Lung (tissue), 12 donors: Measurements from ENCODE around the gene EZR. TPM values are rescaled to one million over a fixed set of nuclear protein-coding genes. Genes with fewer than 3 reads are reported as not detected.

Experiments
- ATAC-seq: fragments of 200-7000 bp; cut with Tn5 transposase; one replicate; pipeline ENCODE4 v1.9.1; 2020; ENCODE audit warnings: moderate number of reproducible peaks; ENCODE audit not compliant: insufficient read depth, low FRiP score
- DNase-seq, 3 donors: peaks; one replicate each; pipeline ENCODE4 v3.0.0-alpha.2; 2013 to 2017
- H3K27ac ChIP-seq, 2 donors: one replicate each; pipeline ENCODE4 v1.5.1; 2013; ENCODE audit warnings: mild to moderate bottlenecking in 2 of 2, moderate library complexity in 2 of 2, control low read depth in 1 of 2, inconsistent platforms in 1 of 2, low read depth in 1 of 2, low read length in 1 of 2
- H3K27me3 ChIP-seq, 3 donors: one replicate each; pipeline ENCODE4 v1.5.1; 2013; ENCODE audit warnings: low read length in 2 of 3; ENCODE audit not compliant: control insufficient read depth in 3 of 3, insufficient read depth in 3 of 3
- H3K36me3 ChIP-seq, 4 donors: one replicate each; pipeline ENCODE4 v1.5.1; 2013; ENCODE audit warnings: low read length in 4 of 4, mild to moderate bottlenecking in 1 of 4, moderate library complexity in 1 of 4; ENCODE audit not compliant: control insufficient read depth in 4 of 4, insufficient read depth in 4 of 4
- H3K4me1 ChIP-seq, 5 donors: one replicate each; pipeline ENCODE4 v1.5.1; 2013; ENCODE audit warnings: low read length in 5 of 5, mild to moderate bottlenecking in 2 of 5, moderate library complexity in 1 of 5; ENCODE audit not compliant: control insufficient read depth in 5 of 5, insufficient read depth in 5 of 5
- H3K4me3 ChIP-seq: one replicate; pipeline ENCODE4 v1.5.1; 2013; ENCODE audit warnings: mild to moderate bottlenecking, control low read depth, moderate library complexity
- H3K9ac ChIP-seq, 2 donors: one replicate each; pipeline ENCODE4 v1.5.1; 2013; ENCODE audit warnings: low read length in 2 of 2, control low read depth in 1 of 2; ENCODE audit not compliant: insufficient read depth in 1 of 2
- H3K9me3 ChIP-seq, 4 donors: one replicate each; pipeline ENCODE4 v1.5.1; 2013; ENCODE audit warnings: low read length in 3 of 4, mild to moderate bottlenecking in 1 of 4, moderate library complexity in 1 of 4; ENCODE audit not compliant: control insufficient read depth in 4 of 4, insufficient read depth in 3 of 4
- WGBS, 2 donors: extraction: QIAGEN DNeasy Blood & Tissue Kit; methylation state at CpG; one replicate each; pipeline ENCODE4 v1.1.7; 2013; 5-methylcytosine and 5-hydroxymethylcytosine counted together
- polyA plus RNA-seq, 2 donors: library from polyadenylated mRNA; stranded (reverse); fragments of 200-250 nt; gene quantifications; one replicate each; pipeline ENCODE4 v1.2.1, GENCODE V29; 2013
- total RNA-seq, 2 donors: library from RNA; depleted of rRNA in 1 of 2; stranded (reverse); fragments of >200 nt in 1 of 2; gene quantifications; one replicate each; pipeline ENCODE4 v1.2.1, GENCODE V29; 2014 to 2021
- TF ChIP-seq, protein P1 (sequence below): IDR thresholded peaks from 2 replicates; pipeline ENCODE4 v1.5.1; 2012; ENCODE audit warnings: mild to moderate bottlenecking; ENCODE audit errors: control extremely low read depth, extremely low read depth
- donor health status: control.
- donor health status: control.
- donor health status: Bipolar disorder and iron deficiency.
- donor health status: healthy.
- donor health status: DM: yes; HTN: yes; CAD: no.

The EZR gene
- total and polyA plus RNA-seq, 4 donors, result 168 to 452 (median 198) TPM

DNA sequence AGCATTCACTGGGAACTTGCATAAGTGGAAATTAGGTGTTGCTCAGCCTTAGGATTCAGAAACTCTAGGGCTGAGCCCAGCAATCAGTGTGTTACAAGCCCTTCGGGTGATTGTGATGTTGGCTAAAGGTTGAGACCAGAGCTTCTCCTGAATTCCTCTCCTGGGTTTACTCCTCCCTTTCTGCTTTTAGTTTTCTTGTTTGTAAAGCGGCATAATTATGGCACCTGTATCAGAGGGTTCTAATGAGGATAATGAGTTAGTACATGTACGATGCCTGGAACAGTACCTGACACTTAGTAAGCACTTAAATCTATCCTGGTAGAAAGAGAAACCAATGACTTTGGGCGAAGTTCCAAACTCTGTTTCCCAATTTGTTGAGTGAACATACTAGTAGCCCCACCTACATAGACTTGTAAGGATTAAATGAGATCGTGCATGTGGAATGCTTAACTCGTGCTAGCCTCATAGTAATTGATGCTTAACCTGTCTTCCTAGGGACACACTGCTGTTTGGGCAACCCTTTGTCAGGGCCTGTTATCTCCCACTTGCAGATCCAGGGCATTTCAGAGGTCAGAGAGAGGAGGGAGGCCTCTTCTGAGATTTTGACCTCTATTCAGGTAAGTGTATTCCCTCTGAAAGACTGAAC, 932 bp upstream of the EZR start:
- WGBS, 2 donors, result 84 to 86% methylated on average over 6 of the region's 6 CpGs
- Histone ChIP-seq H3K27me3 (no peaks in the 10 kb centered on the region), H3K9ac (no peak overlapping the region), H3K4me1 (peaks cover 0 to 32% (median 5%) of the 10 kb centered on the region in 5 donors), H3K9me3 (no peaks in the 10 kb centered on the region), H3K27ac (peak overlapping the region; percentile 26 to 70), H3K4me3 (no peak overlapping the region), H3K36me3 (peaks cover 0 to 2% (median 0%) of the 10 kb centered on the region in 4 donors)
- DNase-seq, result peak in 1 of 3 donors; percentile 39
- ATAC-seq, result no peak
- TF ChIP-seq, protein P1, sequence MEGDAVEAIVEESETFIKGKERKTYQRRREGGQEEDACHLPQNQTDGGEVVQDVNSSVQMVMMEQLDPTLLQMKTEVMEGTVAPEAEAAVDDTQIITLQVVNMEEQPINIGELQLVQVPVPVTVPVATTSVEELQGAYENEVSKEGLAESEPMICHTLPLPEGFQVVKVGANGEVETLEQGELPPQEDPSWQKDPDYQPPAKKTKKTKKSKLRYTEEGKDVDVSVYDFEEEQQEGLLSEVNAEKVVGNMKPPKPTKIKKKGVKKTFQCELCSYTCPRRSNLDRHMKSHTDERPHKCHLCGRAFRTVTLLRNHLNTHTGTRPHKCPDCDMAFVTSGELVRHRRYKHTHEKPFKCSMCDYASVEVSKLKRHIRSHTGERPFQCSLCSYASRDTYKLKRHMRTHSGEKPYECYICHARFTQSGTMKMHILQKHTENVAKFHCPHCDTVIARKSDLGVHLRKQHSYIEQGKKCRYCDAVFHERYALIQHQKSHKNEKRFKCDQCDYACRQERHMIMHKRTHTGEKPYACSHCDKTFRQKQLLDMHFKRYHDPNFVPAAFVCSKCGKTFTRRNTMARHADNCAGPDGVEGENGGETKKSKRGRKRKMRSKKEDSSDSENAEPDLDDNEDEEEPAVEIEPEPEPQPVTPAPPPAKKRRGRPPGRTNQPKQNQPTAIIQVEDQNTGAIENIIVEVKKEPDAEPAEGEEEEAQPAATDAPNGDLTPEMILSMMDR, result no peak

DNA sequence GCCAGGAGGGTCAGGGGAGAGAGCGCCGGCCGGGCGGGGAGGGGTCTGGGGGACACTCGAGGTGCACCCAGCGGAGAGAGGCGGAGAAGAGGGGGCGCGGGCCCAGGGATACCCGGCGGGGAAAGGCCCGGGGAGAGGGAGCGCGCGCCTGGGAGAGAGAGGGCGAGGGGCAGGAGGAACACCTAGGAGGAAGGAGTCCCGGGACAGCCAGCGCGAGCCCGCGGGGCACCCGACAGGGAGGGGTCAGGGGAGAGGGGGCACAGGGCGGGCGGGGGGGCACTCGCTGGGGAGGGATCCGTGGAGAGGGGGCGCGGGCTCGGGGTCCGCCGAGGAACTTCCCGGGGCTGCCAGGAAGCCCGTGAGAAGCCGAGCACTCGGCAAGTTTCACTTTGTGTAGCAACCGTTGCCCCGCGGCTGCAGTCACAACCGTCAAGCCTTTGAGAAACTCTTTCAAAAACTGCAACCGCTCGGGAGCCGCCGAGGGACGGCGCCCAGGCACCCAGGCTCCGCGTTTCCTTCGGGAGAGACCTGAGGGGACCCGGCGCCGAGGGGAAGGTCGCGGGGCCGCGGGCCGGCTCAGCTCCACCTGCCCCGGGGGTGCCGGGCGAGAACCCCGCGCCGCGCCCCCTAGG, 471 bp downstream of the EZR start:
- peak; percentile 10 for ATAC-seq
- WGBS, 2 donors, result 0 to 1% methylated on average over 43 to 63 of the region's 63 CpGs
- H3K27ac ChIP-seq, result peak overlapping the region; percentile 94 to 97

DNA sequence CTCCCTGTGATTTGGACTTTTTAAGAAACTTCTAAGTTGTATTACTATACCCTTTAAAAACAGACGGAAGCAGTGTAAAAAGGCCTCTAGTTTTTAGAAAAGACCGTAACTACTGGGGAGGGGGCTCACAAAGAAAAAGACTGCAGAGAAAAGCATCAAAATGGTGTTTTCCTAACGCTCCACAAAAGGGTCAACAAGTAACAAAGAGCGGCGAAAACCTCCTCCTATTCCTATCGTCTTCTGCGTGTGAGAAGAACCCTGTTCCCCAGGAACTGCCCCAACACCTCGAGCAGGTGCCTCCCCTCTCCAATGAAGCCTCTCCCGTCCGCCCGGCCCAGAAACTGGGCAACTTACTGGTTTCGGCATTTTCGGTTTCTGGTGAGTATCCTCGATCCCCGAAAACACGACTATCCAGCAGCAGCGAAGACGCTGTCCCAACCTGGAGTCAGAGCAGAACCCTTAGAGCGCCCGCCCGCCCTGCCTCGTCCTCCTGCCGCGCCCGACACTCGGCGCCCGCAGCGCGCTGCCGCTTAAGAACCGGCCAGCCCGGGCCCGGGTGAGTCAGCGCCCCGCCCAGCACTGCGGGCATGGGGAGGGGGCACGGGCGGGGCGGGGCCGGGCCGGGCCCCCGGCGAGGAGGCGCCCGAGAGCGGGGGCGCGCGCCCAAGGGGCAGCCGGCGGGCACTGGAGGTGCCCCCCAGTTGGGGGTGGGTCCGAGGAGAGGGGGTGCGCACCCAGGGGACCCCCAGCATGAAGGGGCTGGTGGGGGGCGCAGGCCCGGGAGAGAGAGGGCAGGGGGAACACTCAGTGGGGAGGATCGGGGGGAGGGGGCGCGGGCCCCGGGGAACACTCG, 1.2 kb downstream of the EZR start:
- ATAC-seq, result peak; percentile 87
- TF ChIP-seq, protein P1, result no peak
- Histone ChIP-seq H3K9ac (peak overlapping the region; percentile 82 to 89), H3K36me3 (peaks cover 0 to 6% (median 2%) of the 10 kb centered on the region in 4 donors), H3K4me1 (peaks cover under 1 to 51% (median 16%) of the 10 kb centered on the region in 5 donors), H3K9me3 (no peaks in the 10 kb centered on the region), H3K4me3 (peak overlapping the region; percentile 68), H3K27ac (peak overlapping the region; percentile 94 to 97), H3K27me3 (no peaks in the 10 kb centered on the region)
- peak; percentile 78 to 82 (median 80) for DNase-seq
- WGBS, 2 donors, result 2% methylated on average over 47 to 61 of the region's 61 CpGs

More for the DNA sequence above, 471 bp downstream of the EZR start:
- no peaks in the 10 kb centered on the region for H3K9me3 ChIP-seq
- TF ChIP-seq, protein P1, result no peak
- peaks cover 0 to 43% (median 11%) of the 10 kb centered on the region in 5 donors for H3K4me1 ChIP-seq
- H3K9ac ChIP-seq, result peak overlapping the region in 1 of 2 donors; percentile 63
- H3K27me3 ChIP-seq, result no peaks in the 10 kb centered on the region
- peak; percentile 74 to 78 (median 77) for DNase-seq
- H3K4me3 ChIP-seq, result peak overlapping the region; percentile 73
- peaks cover 0 to 5% (median under 1%) of the 10 kb centered on the region in 4 donors for H3K36me3 ChIP-seq
